ENCODE results near the gene ANKAR.
"Not testable (repeated sequence)": the region's sequence is repeated elsewhere in the genome, so short reads cannot be mapped to it uniquely, and the experiment has no call there.

Gene ANKAR

GRCh38 chr2:189674374-189675112 is at the start of gene ANKAR:
TSS of gene ANKAR (plus strand) at chr2:189674670. CDS start at chr2:189676491, 1,821 bp downstream.
- peak; percentile 87 for DNase-seq (ENCODE audit: low spot score)

- peak; percentile 58 for DNase-seq (ENCODE audit: low spot score)
Measured at GRCh38 chr2:189625636-189626035, 48.8 kb upstream of the ANKAR start.

- DNase-seq (ENCODE audit: low spot score), result no peak
Measured at GRCh38 chr2:189627789-189628188, 46.7 kb upstream of the ANKAR start.

GRCh38 chr2:189628817-189629530 is 45.5 kb upstream of the ANKAR start:
- peak; percentile 77 for DNase-seq (ENCODE audit: low spot score)

- DNase-seq (ENCODE audit: low spot score), result no peak
Measured at GRCh38 chr2:189629531-189630453, 44.7 kb upstream of the ANKAR start.

- no peak for DNase-seq (ENCODE audit: low spot score)
Measured at GRCh38 chr2:189631849-189632248, 42.6 kb upstream of the ANKAR start.

GRCh38 chr2:189633392-189633811 is 41.1 kb upstream of the ANKAR start:
- peak; percentile 81 for DNase-seq (ENCODE audit: low spot score)

- no peak for DNase-seq (ENCODE audit: low spot score)
Measured at GRCh38 chr2:189635353-189635752, 39.1 kb upstream of the ANKAR start.

GRCh38 chr2:189638301-189639006 is 36.0 kb upstream of the ANKAR start:
- no peak for DNase-seq (ENCODE audit: low spot score)

GRCh38 chr2:189639007-189639609 is 35.4 kb upstream of the ANKAR start:
- no peak for DNase-seq (ENCODE audit: low spot score)

GRCh38 chr2:189641002-189641401 is 33.5 kb upstream of the ANKAR start:
- DNase-seq (ENCODE audit: low spot score), result no peak

GRCh38 chr2:189641590-189641989 is 32.9 kb upstream of the ANKAR start:
- DNase-seq (ENCODE audit: low spot score), result no peak

GRCh38 chr2:189646521-189646920 is 27.9 kb upstream of the ANKAR start:
- DNase-seq (ENCODE audit: low spot score), result no peak

- no peak for DNase-seq (ENCODE audit: low spot score)
Measured at GRCh38 chr2:189648846-189649509, 25.5 kb upstream of the ANKAR start.

GRCh38 chr2:189651284-189651683 is 23.2 kb upstream of the ANKAR start:
- no peak for DNase-seq (ENCODE audit: low spot score)

GRCh38 chr2:189653464-189653863 is 21.0 kb upstream of the ANKAR start:
- not testable (repeated sequence) for DNase-seq (ENCODE audit: low spot score)

GRCh38 chr2:189654641-189655040 is 19.8 kb upstream of the ANKAR start:
- no peak for DNase-seq (ENCODE audit: low spot score)

- DNase-seq (ENCODE audit: low spot score), result no peak
Measured at GRCh38 chr2:189657867-189658266, 16.6 kb upstream of the ANKAR start.

GRCh38 chr2:189658306-189659212 is 15.9 kb upstream of the ANKAR start:
- no peak for DNase-seq (ENCODE audit: low spot score)

GRCh38 chr2:189659734-189660133 is 14.7 kb upstream of the ANKAR start:
- no peak for DNase-seq (ENCODE audit: low spot score)

All from hematopoietic multipotent progenitor cell treated with erythropoietin and hydrocortisone succinate and interleukin-3 and kit ligand, for 17 days (in vitro differentiated cells).